ENCODE results near the gene TMEM40.
"Not testable (repeated sequence)": the region's sequence is repeated elsewhere in the genome, so short reads cannot be mapped to it uniquely, and the experiment has no call there.

The TMEM40 gene

GRCh38 chr3:12759097-12759679 is at the start of gene TMEM40:
Gene TMEM40 (minus strand): TSS chr3:12759259. CDS start chr3:12749832, 9,427 bp downstream.
- DNase-seq = no peak

- no peak for DNase-seq
These were observed 49.5 kb upstream of the TMEM40 start for GRCh38 chr3:12808587-12808986.

GRCh38 chr3:12807601-12808359 is 48.7 kb upstream of the TMEM40 start:
- DNase-seq = no peak

- DNase-seq = no peak
These were observed 48.0 kb upstream of the TMEM40 start for GRCh38 chr3:12807066-12807465.

GRCh38 chr3:12803371-12803770 is 44.3 kb upstream of the TMEM40 start:
- no peak for DNase-seq

- no peak for DNase-seq
These were observed 40.7 kb upstream of the TMEM40 start for GRCh38 chr3:12799525-12800440.

- DNase-seq = no peak
These were observed 39.6 kb upstream of the TMEM40 start for GRCh38 chr3:12798559-12799179.

GRCh38 chr3:12797892-12798558 is 39.0 kb upstream of the TMEM40 start:
- no peak for DNase-seq

- no peak for DNase-seq
These were observed 38.2 kb upstream of the TMEM40 start for GRCh38 chr3:12797124-12797891.

GRCh38 chr3:12796171-12797123 is 37.4 kb upstream of the TMEM40 start, which contains the start of gene CAND2:
Gene CAND2 (plus strand): TSS chr3:12796680. CDS start chr3:12796721, 41 bp downstream.
- DNase-seq = peak; percentile 78

GRCh38 chr3:12793701-12794100 is 34.6 kb upstream of the TMEM40 start:
- no peak for DNase-seq

GRCh38 chr3:12791430-12791829 is 32.4 kb upstream of the TMEM40 start:
- no peak for DNase-seq

- DNase-seq = not testable (repeated sequence)
These were observed 29.1 kb upstream of the TMEM40 start for GRCh38 chr3:12787967-12788690.

GRCh38 chr3:12787346-12787745 is 28.3 kb upstream of the TMEM40 start:
- peak; percentile 88 for DNase-seq

- no peak for DNase-seq
These were observed 26.0 kb upstream of the TMEM40 start for GRCh38 chr3:12785096-12785495.

GRCh38 chr3:12782172-12782815 is 23.2 kb upstream of the TMEM40 start:
- no peak for DNase-seq

GRCh38 chr3:12780751-12781150 is 21.7 kb upstream of the TMEM40 start:
- DNase-seq = no peak

- no peak for DNase-seq
These were observed 18.1 kb upstream of the TMEM40 start for GRCh38 chr3:12777171-12777570.

GRCh38 chr3:12775970-12776369 is 16.9 kb upstream of the TMEM40 start:
- not testable (repeated sequence) for DNase-seq
